GDM1 (cell line): Measurements from ENCODE around the gene RTCA.
"Not testable (repeated sequence)": the region's sequence is repeated elsewhere in the genome, so short reads cannot be mapped to it uniquely, and the experiment has no call there.

Source experiments
- DNase-seq: peaks from one replicate; lab custom pipeline; 2025; lab: John Stamatoyannopoulos, UW

The RTCA gene

DNA sequence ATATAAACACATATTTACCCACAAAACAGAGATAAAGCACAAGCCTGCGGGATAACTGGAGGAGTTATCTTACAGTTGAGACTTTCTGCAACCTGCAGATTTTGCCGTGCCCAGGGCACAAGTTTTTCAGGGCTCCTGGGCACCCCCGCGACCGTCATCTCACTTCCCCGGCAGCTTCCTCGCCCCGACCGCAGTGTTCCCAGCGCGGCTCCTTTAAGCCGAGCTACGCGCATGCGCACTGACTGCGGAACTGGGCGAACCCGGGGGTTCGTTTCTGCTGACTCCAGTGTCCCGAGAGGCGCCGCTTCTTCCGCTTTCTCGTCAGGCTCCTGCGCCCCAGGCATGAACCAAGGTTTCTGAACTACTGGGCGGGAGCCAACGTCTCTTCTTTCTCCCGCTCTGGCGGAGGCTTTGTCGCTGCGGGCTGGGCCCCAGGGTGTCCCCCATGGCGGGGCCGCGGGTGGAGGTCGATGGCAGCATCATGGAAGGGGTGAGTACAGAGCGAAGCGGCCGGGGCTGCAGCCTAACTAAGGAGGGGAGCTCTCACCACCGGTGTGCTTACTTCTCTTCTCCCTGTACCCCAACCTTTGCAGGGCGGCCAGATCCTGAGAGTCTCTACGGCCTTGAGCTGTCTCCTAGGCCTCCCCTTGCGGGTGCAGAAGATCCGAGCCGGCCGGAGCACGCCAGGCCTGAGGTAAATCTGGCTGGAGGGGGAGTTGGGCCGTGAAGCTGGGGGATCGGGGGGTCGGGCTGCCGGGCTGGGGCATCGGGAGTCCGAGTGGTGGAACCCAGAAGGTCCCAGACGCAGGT is at the start of gene RTCA:
Gene RTCA, plus strand, starts transcription at position 286 of the 810 bp plus-strand sequence. Its CDS starts 160 bp downstream, at position 446.
- peak; percentile 95 for DNase-seq

DNA sequence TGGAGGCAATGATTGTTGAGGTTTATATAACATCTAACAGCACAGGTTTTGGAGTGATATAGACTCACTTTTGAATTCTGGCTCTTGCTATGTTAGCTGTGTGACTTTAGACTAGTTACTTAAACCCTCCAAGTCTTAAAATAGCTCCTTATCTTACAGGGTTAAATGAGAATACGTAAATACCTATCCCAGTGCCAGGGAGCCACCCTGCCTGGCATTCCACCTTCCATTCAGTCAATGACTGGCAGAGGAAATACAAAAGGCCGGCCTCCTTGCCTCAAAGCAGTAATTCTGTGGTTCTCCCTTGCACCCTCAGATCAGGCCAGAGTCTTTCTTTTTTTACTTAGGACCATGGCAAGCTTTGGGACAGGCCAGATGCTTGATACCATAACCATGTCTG is 48.2 kb upstream of the RTCA start:
- DNase-seq = no peak

DNA sequence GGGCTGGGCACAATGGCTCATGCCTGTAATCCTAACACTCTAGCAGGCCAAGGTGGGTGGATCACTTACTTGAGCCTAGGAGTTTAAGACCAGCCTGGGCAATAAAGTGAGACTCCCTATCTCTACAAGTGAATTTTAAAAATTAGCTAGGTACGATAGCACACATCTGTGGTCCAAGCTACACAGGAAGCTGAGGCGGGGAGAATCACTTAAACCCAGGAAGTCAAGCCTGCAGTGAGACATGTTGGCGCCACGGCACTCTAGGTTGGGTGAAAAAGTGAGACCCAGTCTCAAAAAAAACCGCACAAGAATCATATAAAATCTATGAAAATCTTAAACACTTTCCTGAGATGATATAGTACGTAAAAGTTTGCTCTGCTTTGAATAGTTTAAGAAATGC is 46.6 kb upstream of the RTCA start:
- no peak for DNase-seq

DNA sequence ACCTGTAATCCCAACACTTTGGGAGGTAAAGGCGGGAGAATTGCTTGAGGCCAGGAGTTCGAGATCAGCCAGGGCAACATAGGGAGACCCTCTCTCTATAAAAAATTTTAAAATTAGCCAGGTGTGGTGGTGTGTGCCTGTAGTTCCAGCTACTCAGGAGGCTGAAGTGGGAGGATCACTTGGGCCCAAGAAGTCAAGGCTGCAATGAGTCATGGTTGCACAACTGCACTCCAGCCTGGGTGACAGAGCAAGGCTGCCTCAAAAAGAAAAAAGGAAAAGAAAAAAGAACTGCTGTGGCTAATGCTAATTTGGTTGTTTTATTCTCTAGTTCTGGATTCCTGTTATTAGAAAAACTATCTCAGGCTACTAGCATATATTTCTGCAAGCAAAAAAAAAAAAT is 46.1 kb upstream of the RTCA start:
- DNase-seq = no peak

DNA sequence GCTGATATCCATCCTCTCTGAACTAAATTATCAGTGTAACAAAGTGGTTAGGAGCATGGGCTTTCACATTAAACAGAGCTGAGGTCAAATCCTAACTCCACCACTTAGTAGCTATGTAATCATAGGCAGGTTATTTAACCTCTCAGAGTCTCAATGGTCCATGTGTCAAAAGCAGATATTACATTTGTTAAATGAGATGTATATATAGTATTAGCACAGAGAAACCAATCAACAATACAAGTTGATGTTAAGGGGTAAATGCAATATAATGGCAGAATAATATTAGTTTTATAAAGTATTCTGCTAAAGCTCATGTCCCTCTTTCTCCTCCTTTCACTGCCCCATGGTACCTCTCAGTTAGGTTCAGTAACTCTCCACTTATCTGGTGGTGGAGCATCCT is 43.6 kb upstream of the RTCA start:
- DNase-seq = no peak

DNA sequence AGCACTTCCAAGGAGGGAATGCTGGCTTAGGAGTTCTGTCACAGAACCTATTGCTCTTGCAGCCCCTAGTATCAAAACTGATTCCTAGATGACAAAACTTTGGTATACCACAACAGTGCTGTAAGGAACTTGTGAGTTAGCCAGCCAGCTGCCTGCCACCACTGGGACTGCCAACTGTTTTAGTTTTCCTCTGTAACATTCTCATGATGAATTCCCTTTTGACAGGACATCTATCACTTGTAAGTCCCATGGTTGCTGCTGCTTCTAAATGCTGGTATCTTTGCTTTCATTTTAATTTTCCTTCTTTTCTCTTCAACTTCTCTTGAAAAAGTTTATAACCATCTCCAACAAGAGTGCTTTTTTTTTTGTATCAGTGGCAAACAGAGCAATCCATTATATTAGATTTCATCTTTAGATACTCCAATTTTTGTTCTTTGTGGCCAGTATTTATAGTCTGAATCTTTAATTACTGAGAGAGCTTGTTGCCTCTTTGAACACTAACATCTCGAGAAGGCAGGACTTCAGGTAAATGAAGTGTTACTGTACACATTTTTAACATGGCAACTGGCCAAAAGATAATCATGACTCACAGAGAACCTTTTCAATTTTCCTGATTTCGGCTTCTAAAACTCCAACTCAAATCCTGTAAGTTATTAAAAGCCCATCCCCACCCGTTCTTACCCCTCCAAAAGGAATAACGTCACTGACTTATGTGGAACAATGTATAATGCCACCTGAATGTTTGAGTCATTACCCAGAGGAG is 36.2 kb upstream of the RTCA start:
- no peak for DNase-seq

DNA sequence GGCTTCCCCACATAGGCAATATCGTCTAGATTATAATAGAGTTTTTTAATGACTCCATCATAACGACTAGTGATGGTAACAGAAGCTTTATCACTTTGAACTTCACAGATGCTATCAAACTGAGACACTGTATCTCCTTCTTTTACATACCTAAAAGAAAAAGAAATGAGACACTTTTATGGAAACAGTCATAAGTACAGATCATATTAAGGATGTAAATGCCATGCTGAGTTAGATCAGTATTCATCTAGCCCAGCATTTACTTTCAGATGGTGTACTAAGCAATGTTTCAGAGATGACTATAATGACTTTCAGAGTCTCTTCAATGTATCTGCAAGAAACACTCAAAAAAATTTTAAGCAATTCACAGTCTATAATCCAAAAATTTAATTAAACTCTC is 35.3 kb upstream of the RTCA start:
- DNase-seq = no peak

DNA sequence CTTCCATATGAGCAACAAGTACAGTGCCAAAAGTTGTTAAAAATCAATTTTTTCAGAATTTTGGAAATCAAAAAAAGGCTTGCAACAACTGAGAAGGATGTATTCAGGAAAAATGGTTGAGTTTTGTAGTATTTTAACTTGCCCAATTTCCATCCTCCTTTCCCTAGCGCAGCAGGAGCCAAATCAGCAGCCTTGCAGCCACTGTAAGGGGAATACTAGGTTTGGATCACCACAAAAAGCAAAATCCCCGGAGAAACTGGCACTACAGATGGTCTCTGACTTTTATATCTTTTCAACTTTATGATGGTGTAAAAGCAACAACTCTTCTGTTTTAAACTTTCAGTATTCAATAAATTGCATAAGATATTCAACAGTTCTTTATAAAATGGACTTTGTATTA is 34.3 kb upstream of the RTCA start:
- no peak for DNase-seq

DNA sequence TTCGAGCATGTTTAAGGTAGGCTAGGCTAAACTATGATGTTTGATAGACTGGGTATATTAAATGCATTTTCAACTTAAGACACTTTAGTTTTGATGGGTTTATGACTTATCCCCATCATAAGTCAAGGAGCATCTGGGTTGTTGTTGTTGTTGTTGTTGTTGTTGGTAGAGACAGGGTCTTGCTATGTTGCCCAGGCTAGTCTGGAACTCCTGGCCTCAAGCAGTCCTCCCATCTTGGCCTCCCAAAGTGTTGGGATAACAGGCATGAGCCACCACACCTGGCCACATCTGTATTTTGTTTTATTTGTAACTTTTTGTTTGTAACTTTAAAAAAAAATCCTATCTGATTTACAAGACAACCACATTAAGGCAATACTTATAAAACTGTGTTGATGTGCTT is 33.9 kb upstream of the RTCA start:
- no peak for DNase-seq

DNA sequence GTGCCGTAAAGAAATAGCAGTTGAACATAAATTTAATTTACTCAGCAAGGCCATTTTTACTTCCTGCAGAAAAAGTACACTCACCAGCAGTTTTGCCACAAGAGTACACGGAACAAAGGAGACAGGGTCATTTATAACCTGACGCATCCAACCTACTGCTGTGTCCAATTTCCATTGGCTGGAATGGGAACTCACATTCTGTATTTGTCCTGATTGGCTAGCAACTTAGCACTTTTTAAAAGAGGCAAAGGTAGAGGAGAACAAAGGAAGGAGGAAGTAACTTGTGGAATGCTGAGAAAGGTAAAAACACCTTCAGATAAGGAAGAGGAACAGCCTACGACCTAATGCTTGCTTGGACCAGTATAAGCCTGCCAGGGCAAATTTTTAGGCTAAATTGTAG is 32.5 kb upstream of the RTCA start:
- DNase-seq = not testable (repeated sequence)

DNA sequence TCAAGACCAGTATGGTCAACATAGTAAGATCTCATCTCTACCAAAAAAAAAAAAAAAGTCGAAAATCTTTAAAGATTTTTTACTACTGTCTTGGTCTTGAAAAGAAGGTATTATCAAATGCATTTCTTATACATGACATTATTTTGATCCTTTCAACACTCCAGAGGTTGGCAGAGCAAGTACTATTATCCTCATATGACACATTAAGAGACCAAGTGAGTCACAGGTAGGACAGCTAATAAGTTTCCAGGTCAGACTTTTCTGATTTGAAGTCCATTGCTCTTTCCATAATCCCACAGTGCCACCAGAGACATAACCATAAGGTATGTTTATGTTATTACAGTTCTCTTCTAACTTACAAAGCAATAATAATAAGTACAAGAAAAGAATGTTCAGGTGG is 31.6 kb upstream of the RTCA start:
- DNase-seq = no peak

DNA sequence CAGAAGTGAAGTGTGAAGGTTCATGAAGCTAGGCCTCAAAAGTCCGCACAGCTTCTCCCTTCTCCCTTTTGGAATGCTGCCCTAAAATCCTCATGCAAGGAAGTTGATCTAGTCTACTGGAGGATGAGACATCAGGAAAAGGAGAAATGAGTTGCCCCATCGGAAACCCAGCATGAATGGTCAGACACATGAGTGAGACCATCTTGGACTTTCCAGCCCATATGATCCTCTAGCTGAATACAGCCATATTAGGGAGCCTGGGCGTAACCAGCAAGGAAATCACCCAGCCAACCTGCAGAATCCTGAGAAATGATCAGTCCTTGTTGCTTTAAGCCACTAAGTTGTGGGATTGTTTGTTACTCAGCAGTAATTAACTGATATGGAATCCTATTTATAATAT is 28.9 kb upstream of the RTCA start:
- DNase-seq = no peak

DNA sequence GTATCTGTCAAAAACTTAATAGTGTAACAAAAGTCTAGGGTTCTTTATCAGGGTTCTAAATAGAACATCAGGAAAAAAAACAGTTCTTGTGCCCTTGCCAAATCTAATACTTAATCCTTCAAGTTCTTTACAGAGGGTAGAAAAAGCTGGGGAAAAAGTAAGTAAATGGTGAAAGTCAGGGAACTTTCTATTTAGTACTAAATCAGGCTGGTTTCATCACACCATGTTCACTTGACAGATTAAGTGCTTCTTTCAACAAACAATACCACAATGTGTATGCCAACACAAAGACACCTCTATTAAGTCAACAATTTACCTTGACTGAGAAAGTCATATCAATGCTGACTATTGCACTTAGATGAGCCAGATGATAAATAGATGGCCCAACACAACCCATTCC is 26.1 kb upstream of the RTCA start:
- DNase-seq = no peak

DNA sequence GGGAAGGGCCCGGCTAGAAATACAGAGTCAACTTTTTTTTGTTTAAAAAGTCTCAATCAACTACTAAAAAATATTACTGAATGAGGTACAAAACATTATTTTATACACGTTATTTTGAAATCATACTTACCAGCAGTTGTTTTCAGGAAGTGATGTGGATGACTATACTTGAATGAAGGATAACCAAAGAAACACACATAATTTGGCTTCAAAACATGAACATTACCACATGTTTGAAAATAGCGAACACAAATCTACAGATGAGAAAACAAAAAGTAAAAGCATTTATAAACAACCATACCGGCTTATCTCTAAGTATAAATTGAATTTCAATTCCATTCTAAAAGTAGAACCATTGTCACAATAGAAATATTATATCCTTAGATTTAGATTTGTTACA is 25.4 kb upstream of the RTCA start:
- DNase-seq = no peak

DNA sequence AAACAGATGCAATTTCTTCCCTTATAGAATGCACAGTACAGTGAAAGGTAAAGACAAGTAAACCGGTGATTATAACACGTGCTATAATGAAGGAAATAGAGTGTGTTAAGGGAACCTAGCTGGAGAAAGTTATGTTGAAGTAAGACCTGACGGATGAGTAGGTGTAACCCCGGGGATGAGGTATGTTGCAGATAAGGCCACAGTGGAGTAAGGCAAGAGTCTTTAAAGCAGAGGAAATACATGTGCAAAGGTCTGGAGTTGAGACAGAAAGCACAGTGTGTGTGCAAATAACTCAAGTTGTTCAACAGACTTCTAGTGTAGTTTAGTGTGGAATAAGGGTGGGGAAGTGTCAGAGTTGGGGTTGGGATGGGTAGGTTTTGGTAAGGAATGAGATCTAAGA is 19.3 kb upstream of the RTCA start:
- DNase-seq = no peak

DNA sequence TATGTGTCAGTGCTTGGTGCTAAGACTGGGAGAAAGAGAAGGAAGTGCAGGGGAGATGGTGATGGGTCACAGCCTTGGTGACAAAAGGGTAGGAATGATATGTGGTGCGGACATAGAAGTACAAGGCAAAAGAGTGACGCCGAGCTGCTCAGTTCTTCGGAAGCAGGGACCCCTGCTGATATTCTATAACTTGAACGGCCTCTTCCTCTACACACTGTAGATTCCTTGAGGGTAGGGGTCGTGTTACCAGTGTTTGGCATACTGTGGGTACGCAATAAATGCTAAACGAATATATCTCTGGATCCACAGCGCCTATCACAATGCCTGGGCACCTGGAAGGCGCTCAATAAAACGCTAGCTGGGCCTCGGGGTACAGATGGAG is 16.9 kb upstream of the RTCA start:
- DNase-seq = no peak

DNA sequence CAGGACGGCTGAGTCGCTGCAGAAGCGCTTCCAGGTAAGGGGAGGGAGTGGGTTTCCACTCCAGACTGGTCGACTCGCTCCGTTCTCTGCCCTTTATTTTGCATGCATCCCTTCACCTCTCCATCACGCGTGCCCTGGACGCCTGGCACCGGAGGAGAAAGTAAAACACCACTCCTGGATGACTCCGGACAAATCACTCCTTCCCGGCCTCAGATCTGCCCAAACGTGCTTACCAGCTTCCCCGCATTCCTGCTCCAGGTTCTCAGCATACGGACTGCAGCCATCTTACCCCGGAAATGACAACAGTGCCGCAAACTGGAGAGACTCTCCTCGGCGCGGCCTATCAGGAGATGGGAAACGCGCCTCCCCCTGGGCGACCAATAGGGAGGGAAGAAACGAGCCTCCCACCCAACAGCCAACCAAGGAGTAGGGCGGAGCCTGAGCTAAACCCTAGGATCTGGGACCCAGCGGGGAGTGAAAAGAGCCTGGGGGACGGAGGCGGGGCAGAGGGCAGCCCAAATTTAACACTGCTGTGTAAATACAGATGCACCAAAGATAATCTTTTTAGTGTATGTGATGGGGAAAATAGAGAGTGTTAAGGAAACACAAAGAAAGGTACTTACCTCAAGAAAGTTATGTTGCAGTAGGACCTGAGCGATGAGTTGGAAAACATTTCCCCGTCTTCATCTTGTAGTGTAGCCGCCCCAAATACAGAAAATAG is 16.3 kb upstream of the RTCA start, which contains the start of gene DBT:
Gene DBT, minus strand, starts transcription at position 298 of the 721 bp plus-strand sequence. Its CDS starts 14 bp downstream, at position 284.
- peak; percentile 92 for DNase-seq

DNA sequence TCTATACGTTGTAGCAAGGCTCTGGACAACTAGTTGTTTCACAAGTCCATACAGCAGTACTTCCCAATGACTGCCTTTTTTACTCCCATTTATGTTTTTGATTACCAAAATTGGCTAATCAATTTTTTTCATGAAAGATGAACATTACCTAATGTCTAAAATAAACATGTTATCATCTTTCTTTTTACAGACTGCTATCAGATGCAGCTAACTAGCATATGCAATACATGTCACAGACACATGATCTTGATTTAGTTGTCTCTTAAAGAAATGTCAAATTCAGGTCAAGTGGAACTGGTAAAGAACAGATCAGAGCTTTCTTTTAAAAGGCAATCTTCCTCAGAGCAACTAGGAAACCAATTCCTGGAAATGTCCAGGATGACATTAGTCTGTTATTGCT is 15.8 kb upstream of the RTCA start:
- no peak for DNase-seq

DNA sequence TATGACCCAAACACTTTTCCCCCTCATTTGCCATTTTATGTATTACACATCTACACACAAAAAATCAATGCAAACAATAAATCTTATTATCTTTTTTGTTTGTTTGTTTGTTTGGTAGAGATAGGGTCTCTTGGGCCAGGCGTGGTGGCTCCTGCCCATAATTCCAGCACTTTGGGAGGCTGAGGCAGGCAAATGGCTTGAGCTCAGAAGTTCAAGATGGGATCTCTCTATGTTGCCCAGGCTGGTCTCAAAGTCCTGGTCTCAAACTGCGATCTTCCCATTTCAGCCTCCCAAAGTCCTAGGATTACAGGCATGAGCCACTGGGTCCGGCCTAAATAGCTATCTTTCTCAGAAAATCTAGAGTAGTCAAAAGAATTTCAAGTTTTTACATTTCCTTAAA is 15.2 kb upstream of the RTCA start:
- DNase-seq = no peak

DNA sequence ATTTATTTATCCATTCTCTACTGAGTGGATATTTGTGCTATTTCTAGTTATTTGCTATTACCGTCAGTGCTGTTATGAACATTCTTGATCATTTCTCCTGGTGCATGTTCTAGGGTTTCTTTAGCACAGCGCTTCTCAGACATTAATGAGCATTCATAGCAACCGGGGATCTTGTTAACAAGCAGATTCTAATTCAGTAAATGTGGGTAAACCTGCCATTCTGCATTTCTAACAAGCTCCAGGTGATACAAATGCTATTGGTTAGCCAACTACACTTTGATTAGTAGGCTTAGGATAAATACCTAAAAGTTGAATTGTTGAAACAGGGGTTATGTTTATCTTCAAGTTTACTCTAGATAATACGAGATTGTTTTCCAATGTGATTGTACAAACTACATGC is 13.1 kb upstream of the RTCA start:
- no peak for DNase-seq

DNA sequence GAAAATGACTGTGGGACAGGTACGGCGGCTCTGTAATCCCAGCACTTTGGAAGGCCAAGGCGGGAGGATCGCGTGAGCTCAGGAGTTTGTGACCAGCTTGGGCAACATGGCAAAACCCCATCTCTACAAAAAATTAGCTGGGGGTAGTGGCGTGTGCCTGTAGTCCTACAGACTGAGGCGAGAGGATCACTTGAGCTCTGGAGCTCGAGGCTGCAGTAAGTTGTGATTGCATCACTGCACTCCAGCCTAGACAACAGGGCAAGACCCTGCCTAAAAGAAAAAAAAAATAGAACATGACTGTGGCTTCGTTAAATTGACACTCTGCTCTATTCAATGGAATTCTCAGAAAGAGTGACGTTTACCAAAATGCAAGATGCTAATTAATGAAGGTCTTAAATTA is 12.5 kb upstream of the RTCA start:
- DNase-seq = no peak

DNA sequence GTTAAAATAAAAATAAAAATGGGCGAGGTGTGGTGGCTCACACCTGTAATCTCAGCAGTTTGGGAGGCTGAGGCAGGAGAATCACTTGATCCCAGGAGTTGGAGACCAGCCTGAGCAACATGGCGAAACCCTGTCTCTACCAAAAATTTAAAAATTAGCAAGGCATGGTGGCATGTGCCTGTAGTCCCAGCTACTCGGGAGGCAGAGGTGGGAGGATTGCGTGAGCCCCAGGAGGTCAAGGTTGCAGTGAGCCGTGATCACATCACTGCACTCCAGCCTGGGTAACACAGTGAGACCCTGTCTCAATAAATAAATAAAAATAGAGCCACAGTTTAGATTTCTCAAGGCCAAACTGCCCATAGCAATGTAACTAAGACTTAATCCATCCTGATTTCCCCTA is 9.7 kb upstream of the RTCA start:
- not testable (repeated sequence) for DNase-seq

DNA sequence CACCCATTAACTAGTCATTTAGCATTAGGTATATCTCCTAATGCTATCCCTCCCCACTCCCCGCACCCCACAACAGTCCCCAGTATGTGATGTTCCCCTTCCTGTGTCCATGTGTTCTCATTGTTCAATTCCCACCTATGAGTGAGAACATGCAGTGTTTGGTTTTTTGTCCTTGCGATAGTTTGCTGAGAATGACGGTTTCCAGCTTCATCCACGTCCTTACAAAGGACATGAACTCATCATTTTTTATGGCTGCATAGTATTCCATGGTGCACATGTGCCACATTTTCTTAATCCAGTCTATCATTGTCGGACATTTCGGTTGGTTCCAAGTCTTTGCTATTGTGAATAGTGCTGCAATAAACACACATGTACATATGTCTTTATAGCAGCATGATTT is 7.6 kb upstream of the RTCA start:
- DNase-seq = not testable (repeated sequence)
